Dedifferentiated amniotic fluid mesenchymal stem cell (primary cell): ENCODE data around the gene LACTBL1.
"Not testable (repeated sequence)": the region's sequence is repeated elsewhere in the genome, so short reads cannot be mapped to it uniquely, and the experiment has no call there.

ENCODE experiments used
- DNase-seq: peaks from one replicate; pipeline ENCODE4 v3.0.0-alpha.2; 2016; ENCODE audit errors: extremely low spot score

The LACTBL1 gene

GRCh38 chr1:22976461-22977243, 4.0 kb upstream of the LACTBL1 start:
- DNase-seq: peak; percentile 88

GRCh38 chr1:22976127-22976460, 3.4 kb upstream of the LACTBL1 start:
- no peak for DNase-seq

GRCh38 chr1:22975694-22976093, 3.0 kb upstream of the LACTBL1 start:
- no peak for DNase-seq

- DNase-seq: no peak
Measured at GRCh38 chr1:22971611-22972405, 858 bp downstream of the LACTBL1 start.

- DNase-seq: no peak
Measured at GRCh38 chr1:22971161-22971560, 1.5 kb downstream of the LACTBL1 start.

- no peak for DNase-seq
Measured at GRCh38 chr1:22970096-22970495, 2.6 kb downstream of the LACTBL1 start.

GRCh38 chr1:22969304-22969709, 3.4 kb downstream of the LACTBL1 start:
- DNase-seq: peak; percentile 56

GRCh38 chr1:22967833-22968232, 4.8 kb downstream of the LACTBL1 start:
- no peak for DNase-seq

- no peak for DNase-seq
Measured at GRCh38 chr1:22966309-22966708, 6.4 kb downstream of the LACTBL1 start.

GRCh38 chr1:22963044-22963677, 9.5 kb downstream of the LACTBL1 start:
- DNase-seq: no peak

GRCh38 chr1:22962558-22962957, 10.1 kb downstream of the LACTBL1 start:
- no peak for DNase-seq

- no peak for DNase-seq
Measured at GRCh38 chr1:22959545-22960360, 12.9 kb downstream of the LACTBL1 start.

- DNase-seq: no peak
Measured at GRCh38 chr1:22958556-22958955, 14.1 kb downstream of the LACTBL1 start.

GRCh38 chr1:22957066-22957465, 15.6 kb downstream of the LACTBL1 start:
- no peak for DNase-seq

GRCh38 chr1:22955146-22955545, 17.5 kb downstream of the LACTBL1 start:
- no peak for DNase-seq

- no peak for DNase-seq
Measured at GRCh38 chr1:22953740-22954141, 18.9 kb downstream of the LACTBL1 start.

- DNase-seq: no peak
Measured at GRCh38 chr1:22953057-22953739, 19.5 kb downstream of the LACTBL1 start.

- no peak for DNase-seq
Measured at GRCh38 chr1:22952694-22953056, 20.0 kb downstream of the LACTBL1 start.

GRCh38 chr1:22951796-22952195, 20.9 kb downstream of the LACTBL1 start:
- DNase-seq: no peak

- peak; percentile 24 for DNase-seq
Measured at GRCh38 chr1:22949822-22950331, 22.8 kb downstream of the LACTBL1 start.

GRCh38 chr1:22945171-22945570, 27.5 kb downstream of the LACTBL1 start:
- not testable (repeated sequence) for DNase-seq
